K562 treated with DMSO at 1 percent for 4 hours (cell line): ENCODE data around the gene TRIM44. TPM values are rescaled to one million over a fixed set of nuclear protein-coding genes. Genes with fewer than 3 reads are reported as not detected.

Experiments used
- total RNA-seq: library from RNA; unstranded; fragments of 300-600 nt; gene quantifications from 2 replicates; pipeline ENCODE4 v1.2.3, GENCODE V29; 2022; ENCODE audit not compliant: insufficient read depth

The TRIM44 gene, protein sequence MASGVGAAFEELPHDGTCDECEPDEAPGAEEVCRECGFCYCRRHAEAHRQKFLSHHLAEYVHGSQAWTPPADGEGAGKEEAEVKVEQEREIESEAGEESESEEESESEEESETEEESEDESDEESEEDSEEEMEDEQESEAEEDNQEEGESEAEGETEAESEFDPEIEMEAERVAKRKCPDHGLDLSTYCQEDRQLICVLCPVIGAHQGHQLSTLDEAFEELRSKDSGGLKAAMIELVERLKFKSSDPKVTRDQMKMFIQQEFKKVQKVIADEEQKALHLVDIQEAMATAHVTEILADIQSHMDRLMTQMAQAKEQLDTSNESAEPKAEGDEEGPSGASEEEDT
- total RNA-seq = 19.9 and 23.5 TPM in 2 replicates

DNA sequence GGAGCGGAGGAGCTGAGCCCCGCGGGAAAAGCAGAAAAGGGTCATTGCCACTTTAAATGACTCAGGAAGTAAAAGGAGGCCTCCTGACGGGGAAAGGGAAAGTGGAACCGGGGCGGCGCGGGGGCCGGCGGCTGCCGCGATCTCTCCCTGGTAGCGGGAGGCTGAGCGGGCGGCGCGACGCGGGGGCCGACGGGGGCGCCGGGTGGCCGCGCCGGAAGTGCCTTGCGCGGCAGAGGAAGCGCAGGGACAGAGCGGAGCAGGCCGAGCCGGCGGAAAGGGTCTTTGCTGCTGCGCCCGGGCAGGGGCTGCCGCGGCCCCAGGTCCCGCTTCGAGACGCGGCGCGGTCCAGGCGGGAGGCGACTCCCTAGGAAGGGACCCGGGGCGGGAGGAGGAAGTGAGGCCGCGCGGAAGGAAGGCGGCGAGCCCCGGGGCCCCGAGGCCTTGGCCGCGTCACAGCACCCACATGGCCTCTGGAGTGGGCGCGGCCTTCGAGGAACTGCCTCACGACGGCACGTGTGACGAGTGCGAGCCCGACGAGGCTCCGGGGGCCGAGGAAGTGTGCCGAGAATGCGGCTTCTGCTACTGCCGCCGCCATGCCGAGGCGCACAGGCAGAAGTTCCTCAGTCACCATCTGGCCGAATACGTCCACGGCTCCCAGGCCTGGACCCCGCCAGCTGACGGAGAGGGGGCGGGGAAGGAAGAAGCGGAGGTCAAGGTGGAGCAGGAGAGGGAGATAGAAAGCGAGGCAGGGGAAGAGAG lies at the start of gene TRIM44:
TSS of gene TRIM44 (plus strand) at position 127 of the 759 bp plus-strand sequence. CDS start at position 464, 337 bp downstream.

DNA sequence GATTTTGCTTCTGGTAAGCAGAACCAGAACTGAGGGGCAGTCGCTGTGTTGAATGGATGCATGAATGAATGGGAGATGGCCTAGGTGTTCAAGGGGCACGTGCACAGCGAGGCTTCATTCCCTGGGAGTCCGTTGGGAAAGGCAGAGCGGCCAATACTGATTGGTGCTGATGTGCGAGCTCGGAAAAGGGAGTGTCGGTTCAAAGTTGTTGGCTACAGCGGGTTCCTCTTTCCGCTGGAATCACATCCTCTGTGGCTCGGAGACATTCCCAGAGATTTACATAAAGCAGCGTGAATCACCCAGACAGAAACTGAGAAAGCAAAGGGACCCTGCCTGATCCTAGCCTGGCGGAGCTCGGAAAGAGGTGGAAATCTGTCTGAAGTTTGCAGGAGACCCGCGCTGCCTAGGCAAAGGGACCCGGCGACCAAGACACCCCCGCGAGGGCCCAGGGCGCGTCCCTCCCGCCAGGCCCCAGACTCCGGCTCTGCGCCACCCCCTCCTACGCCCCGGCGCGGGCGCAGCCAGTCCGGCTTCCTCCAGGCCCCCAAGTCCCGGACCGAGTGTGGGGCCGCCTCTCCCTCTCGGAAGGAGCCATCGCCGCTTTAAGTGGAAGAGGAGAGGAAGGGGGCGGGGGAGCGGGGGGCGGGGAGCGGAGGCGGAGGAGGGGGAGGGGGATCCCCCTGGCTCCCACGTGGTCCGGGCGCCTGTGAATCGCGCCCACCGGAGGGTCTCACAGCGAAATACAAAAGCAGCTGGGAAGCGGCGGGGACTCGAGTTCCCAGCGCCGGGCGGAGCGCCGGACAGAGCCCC lies 44.7 kb upstream of the TRIM44 start, which contains the start of gene FJX1:
TSS of gene FJX1 (plus strand) at position 774 of the 810 bp plus-strand sequence. CDS start 177 bp downstream, outside the sequence.

Other genes starting within 250 kb of the TRIM44 start
- not detected in 2 replicates for gene SLC1A2, start 243.2 kb upstream of the TRIM44 start, total RNA-seq
- not detected in 2 replicates for gene PAMR1, start 137.2 kb upstream of the TRIM44 start, total RNA-seq
- not detected in 2 replicates for gene FJX1, start 44.3 kb upstream of the TRIM44 start, total RNA-seq